Measurements from ENCODE around the gene TECPR1.

TECPR1 gene

GRCh38 chr7:98251601-98252424 lies at the start of gene TECPR1:
TSS of gene TECPR1 (minus strand) at chr7:98252232. CDS start at chr7:98246146, 6,086 bp downstream.
- DNase-seq: peak; percentile 90

GRCh38 chr7:98300595-98301372 lies 48.8 kb upstream of the TECPR1 start:
- no peak for DNase-seq

GRCh38 chr7:98297626-98298286 lies 45.7 kb upstream of the TECPR1 start:
- no peak for DNase-seq

GRCh38 chr7:98296833-98297232 lies 44.8 kb upstream of the TECPR1 start:
- no peak for DNase-seq

GRCh38 chr7:98295467-98296192 lies 43.6 kb upstream of the TECPR1 start:
- no peak for DNase-seq

DNA sequence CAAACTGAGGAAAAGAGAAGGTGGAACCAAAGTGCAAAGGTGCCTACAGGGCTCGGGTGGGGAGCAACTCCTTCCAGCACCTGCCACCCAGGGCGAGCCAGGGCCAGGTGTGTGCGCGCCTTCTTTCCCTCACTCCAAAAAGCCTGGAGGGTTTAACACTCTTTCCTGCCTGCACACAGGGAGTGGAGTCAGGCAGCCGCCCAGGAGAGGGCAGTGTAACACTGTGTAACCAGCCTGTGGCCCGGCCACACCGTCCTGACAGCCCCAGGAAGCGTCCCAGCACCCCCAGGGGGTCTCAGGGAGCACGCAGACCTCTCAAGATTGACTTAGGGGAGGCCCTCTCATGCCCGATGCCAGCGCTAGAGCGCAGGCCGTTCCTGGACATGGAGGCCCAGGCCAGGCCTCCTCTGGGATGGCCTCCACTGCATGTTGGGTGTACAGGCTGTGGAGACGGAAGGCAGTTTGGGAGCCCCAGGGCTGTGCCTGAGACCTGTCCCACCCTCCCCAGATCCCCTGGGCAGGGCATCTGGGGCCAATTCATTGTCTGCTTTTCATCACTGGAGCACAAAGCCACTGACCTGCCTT lies 42.9 kb upstream of the TECPR1 start:
- DNase-seq: no peak

GRCh38 chr7:98294326-98294725 lies 42.3 kb upstream of the TECPR1 start:
- no peak for DNase-seq

DNA sequence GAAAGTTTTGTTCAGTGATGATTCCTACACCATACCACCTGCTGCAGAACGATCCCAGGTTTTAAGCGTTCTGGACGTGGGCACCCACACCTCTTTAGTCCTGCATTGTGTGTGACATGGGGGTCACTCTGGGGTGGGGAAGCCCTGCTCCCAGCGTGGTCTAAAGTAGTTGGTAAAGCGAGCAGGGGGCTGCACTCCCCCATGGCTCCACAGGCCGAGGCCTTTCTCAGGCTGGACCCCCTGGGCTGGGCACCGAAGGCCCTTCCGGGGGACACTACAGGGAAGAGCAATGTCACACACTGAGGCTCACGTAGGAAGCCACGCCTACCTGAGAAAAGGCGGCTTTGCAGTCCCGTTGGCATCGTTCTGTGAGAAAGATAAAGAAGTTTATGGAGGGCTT lies 41.7 kb upstream of the TECPR1 start:
- DNase-seq: no peak

DNA sequence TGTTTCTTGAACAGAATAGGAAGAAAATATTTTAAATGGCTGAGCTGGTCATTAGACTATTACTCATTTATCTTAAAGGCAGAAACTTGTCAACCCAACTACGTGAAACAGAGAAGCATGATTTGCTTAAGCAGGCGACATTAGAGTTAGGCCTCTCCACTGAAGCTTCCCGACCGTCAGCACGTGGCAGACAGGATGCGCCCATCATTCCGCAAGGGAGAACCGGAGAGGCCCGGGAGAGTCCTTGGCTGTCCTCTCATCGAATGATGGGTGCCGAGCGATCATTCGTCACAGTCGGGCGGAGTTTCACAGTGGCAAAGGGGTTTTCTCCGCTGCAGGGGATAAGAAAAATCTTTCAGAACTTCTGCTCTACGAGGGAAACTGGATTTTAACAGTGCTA lies 41.2 kb upstream of the TECPR1 start:
- no peak for DNase-seq

DNA sequence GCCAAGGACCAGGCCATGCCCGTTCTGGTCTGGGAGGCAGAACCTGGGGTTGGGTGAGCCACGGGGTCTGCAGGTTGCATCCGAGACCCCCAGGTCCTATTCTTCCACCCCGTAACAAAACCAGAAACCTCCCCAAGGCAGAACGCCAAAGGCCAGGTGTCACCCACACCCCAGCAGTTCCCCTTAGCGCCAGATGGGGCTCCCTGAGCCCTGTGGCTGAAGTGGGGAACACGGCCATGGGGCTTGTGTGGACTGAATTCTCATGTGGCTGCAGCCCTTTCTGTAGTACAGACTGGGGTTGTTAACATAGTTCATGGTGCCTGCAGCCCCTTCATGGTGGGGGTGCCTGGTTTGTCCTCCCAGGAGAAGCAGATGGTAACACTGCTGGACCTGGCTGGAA lies 39.7 kb upstream of the TECPR1 start:
- no peak for DNase-seq

DNA sequence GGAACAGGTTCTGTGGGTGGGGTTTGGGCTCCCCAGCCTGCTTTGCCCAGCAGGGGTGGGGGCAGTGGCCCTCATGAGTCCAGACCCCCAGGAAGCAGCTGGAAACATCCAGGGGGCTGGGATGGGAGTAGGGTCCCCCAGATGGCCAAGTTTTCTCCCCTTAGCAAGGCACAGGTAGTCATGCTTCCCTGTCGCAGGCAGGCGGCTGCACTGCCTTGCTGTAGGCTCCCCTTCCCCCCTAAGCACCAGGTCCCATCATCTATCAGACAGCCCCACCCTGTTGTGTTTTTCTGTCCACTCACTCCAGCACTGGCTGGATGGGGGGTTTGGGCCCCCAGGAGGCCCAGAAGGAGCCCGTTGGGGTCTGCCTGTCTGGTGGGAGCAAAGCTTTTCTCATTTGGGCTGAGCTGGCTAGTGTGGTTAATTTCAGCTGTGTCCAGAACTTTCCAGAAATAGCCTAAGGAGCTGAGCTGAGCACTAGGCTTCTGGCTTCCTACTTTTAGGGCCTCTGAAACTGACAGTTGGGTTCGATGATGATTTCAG lies 37.4 kb upstream of the TECPR1 start:
- no peak for DNase-seq

DNA sequence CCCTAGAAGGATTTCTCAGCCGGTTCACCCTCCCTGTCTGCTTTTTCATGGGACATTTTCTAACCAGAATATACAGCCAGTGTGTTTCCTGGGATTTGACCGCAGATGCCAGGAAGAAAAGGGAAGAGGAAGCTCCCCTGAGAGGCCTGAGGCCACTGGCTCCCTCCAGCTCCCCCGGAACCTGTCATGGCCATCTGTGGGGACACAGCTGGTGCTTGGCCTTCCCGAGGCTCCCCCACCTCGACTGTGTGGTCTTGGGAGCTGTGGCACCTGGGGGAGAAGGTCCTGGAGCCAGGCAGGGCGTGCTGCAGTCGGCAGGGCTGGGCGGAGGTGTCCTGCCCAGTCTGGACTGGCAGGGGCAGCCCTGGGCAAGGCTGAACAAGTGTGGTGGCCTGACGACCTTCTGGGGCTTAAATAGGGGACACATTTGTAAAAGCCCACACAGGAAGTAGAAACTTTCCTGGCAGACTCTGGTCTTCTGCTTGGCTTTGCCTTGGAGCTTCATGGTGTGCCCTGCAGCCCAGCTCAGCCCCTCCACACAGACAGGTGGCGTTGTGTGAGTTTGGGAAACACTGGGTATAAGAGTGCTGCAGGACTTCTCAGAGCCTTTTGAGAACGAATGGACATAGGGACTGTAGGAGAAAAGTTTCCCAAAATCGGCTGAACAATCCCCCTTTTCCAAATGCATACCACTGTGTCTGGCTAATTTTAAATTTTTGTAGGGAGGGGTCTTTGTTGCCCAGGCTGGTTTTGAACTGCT lies 36.2 kb upstream of the TECPR1 start:
- DNase-seq: no peak

- no peak for DNase-seq
Measured at GRCh38 chr7:98287486-98287959, 35.5 kb upstream of the TECPR1 start.

GRCh38 chr7:98286701-98287485 lies 34.9 kb upstream of the TECPR1 start:
- DNase-seq: no peak

GRCh38 chr7:98286093-98286539 lies 34.1 kb upstream of the TECPR1 start:
- no peak for DNase-seq

- DNase-seq: no peak
Measured at GRCh38 chr7:98285157-98286092, 33.4 kb upstream of the TECPR1 start.

- no peak for DNase-seq
Measured at GRCh38 chr7:98284335-98285036, 32.5 kb upstream of the TECPR1 start.

DNA sequence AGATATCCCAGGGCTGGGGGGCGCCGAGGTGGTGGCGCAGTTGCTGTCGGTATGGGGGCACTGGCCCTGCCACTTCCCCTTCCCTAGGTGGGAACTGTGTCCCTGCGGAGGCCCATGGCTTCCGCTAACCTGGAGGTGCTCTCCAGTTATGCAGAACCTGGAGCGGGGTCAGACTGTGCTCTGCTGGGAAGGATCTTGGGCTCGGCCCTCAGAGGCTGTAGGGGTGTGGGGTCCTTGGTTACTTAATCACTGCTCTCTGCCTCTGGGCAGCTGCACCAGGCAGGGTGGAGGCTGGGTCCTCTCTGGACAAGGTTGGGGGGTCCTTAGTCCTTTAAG lies 31.8 kb upstream of the TECPR1 start:
- DNase-seq: no peak

Measured in stimulated activated CD4-positive, alpha-beta T cell treated with anti-CD3 and anti-CD28 coated beads, Interleukin-4, amount 100 ng/mL, for 24 hours (primary cell).